A673 (cell line): ENCODE data around the gene STH.

Experiments
- CTCF ChIP-seq: fragments of 300-800, 200-600 bp; sonication (generic); conservative IDR thresholded peaks from 2 replicates; pipeline ENCODE4 v1.5.1; 2017; ENCODE audit warnings: low read depth, mild to moderate bottlenecking, antibody characterized with exemption, low read length, moderate library complexity, mixed read lengths
- EZH2 ChIP-seq: fragments of 200-600 bp; sonication (generic); IDR thresholded peaks from 2 replicates; pipeline ENCODE4 v1.6.1; 2017; ENCODE audit warnings: borderline replicate concordance, low read depth, mild to moderate bottlenecking, mixed read lengths, antibody characterized with exemption, low read length; ENCODE audit not compliant: poor library complexity, severe bottlenecking

- TF ChIP-seq CTCF (no peak), EZH2 (no peak)
These were observed 45.5 kb upstream of the STH start for GRCh38 chr17:45953561-45953960.
